Colonic mucosa (tissue), 4 donors: ENCODE data around the gene TMEM200B. TPM values are rescaled to one million over a fixed set of nuclear protein-coding genes. Genes with fewer than 3 reads are reported as not detected.

Experiments used
- DNase-seq: peaks from one replicate; pipeline ENCODE4 v3.0.0-alpha.2; 2020
- H3K27ac ChIP-seq: fragments of 200-600 bp; one replicate; pipeline ENCODE4 v1.8.0; 2021
- H3K27me3 ChIP-seq: fragments of 200-600 bp; one replicate; pipeline ENCODE4 v1.8.0; 2021
- H3K36me3 ChIP-seq: fragments of 200-600 bp; one replicate; pipeline ENCODE4 v1.8.0; 2021
- H3K4me1 ChIP-seq: fragments of 200-600 bp; one replicate; pipeline ENCODE4 v1.8.0; 2021; ENCODE audit warnings: mild to moderate bottlenecking
- H3K4me3 ChIP-seq: fragments of 200-600 bp; one replicate; pipeline ENCODE4 v1.8.0; 2021
- H3K9ac ChIP-seq, 2 donors: one replicate each; pipeline ENCODE4 v1.7.0; 2013; ENCODE audit warnings: control low read depth in 2 of 2, low read depth in 2 of 2, low read length in 2 of 2
- H3K9me3 ChIP-seq: fragments of 200-600 bp; one replicate; pipeline ENCODE4 v1.8.0; 2021
- intact Hi-C: fragments of 100-400 bp; cut with DNase I; formaldehyde crosslinking; loops from one replicate; pipeline ENCODE4 v1.14.1; 2022
- total RNA-seq, 2 donors: library from RNA; stranded (reverse); fragmentation: NEBNext Ultra II Directional in 1 of 2; extraction: Animal tissue kit (Norgen Biotek cat#: 25700) in 1 of 2; gene quantifications; one replicate each; pipeline ENCODE4 v1.2.1, GENCODE V29; 2021
- TF ChIP-seq, protein P1 (sequence below): fragments of 200-600 bp; IDR thresholded peaks from one replicate; pipeline ENCODE4 v1.8.0; 2022; ENCODE audit warnings: antibody characterized with exemption, mild to moderate bottlenecking
- donor health status: healthy.
- donor health status: DM: no; HTN: no; CAD: no.
- donor health status: DM: no; HTN: no; CAD: no.

Gene TMEM200B
- total RNA-seq, 2 donors from 2014 or later: 1.5 to 3.3 TPM

DNA sequence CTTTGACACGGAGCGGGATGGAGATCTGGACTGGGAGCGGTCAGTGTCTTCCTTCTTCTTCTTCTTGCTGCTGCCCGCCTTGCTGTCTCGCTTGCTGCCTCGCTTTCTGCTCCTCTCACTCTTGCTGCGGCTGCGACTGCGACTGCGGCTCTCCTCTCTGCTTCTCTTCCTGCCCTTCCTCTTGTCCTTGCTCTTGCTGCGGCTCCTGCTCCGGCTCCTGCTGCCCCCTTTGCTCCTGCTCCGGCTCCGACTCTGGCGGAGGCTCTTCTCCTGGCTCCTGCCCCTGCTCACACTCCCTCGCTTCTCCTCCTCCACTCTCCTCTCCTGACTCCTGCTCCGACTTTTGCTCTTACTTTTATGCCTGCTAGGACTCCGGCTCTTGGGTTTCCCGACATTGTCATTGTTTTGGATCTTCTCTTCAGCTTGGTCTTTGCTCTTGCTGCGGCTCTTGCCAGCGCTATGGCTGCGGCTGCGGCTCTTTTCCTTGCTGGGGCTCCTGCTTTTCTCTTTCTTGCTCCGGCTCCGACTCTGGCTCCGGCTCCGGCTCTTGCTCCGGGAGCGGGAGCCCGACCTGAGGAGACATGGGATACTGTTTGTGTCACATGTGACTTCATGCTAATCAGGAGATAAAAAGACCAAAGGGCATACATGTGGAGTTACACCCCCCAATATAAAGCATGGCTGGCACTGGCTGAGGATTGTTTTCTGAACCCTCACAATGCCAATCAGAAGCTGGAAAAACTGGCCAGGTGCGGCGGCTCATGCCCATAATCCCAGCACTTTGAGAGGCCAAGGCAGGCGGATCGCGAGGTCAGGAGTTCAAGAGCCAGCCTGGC is 25.2 kb upstream of the TMEM200B start:
- no peak overlapping the region for H3K4me3 ChIP-seq
- TF ChIP-seq, protein P1, sequence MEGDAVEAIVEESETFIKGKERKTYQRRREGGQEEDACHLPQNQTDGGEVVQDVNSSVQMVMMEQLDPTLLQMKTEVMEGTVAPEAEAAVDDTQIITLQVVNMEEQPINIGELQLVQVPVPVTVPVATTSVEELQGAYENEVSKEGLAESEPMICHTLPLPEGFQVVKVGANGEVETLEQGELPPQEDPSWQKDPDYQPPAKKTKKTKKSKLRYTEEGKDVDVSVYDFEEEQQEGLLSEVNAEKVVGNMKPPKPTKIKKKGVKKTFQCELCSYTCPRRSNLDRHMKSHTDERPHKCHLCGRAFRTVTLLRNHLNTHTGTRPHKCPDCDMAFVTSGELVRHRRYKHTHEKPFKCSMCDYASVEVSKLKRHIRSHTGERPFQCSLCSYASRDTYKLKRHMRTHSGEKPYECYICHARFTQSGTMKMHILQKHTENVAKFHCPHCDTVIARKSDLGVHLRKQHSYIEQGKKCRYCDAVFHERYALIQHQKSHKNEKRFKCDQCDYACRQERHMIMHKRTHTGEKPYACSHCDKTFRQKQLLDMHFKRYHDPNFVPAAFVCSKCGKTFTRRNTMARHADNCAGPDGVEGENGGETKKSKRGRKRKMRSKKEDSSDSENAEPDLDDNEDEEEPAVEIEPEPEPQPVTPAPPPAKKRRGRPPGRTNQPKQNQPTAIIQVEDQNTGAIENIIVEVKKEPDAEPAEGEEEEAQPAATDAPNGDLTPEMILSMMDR: no peak
- intact Hi-C loops: no loop called here
- H3K9me3 ChIP-seq: no peaks in the 10 kb centered on the region
- H3K27ac ChIP-seq: no peak overlapping the region
- H3K4me1 ChIP-seq: peaks cover 6% of the 10 kb centered on the region
- H3K9ac ChIP-seq: no peak overlapping the region
- no peaks in the 10 kb centered on the region for H3K27me3 ChIP-seq
- DNase-seq: no peak
- peaks cover 28% of the 10 kb centered on the region for H3K36me3 ChIP-seq

DNA sequence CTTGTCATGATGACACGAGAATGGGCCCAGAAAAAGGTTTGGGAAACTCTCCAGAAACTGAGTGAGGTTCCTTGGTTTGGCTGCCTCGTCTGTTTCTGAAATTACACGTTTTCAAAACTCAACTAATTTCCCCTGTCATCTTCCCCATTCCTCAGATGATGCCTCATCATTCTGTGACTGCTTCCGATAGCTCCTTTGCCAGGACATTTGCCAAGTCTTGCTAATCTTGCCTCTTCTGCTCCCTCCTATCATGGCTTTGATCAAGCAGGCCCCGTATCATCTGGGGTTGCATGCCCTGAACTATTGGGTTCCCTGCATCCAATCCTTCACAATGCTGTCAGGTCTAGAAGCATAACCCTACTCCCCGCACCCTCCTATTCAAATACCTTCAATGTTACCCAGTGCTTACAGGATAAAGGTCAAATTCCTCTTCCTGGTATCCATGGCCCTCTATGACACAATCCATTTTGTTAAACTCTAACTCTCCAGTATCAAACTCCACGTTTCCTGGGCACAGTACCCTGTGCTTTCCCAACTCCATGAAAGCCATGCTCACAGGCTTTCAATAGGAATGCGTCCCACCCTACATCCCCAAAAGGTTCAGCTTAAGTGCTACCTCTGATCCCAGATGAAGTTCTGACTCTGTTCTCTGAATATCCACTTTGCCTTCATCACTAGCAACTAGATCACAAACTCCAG is 22.2 kb upstream of the TMEM200B start:
- H3K9ac ChIP-seq: no peak overlapping the region
- intact Hi-C loops: no loop called here
- no peaks in the 10 kb centered on the region for H3K27me3 ChIP-seq
- peak overlapping the region; percentile 50 for H3K27ac ChIP-seq
- TF ChIP-seq, protein P1: no peak
- peak; percentile 33 for DNase-seq
- no peak overlapping the region for H3K4me3 ChIP-seq
- peaks cover 13% of the 10 kb centered on the region for H3K36me3 ChIP-seq
- no peaks in the 10 kb centered on the region for H3K9me3 ChIP-seq
- peaks cover 6% of the 10 kb centered on the region for H3K4me1 ChIP-seq

DNA sequence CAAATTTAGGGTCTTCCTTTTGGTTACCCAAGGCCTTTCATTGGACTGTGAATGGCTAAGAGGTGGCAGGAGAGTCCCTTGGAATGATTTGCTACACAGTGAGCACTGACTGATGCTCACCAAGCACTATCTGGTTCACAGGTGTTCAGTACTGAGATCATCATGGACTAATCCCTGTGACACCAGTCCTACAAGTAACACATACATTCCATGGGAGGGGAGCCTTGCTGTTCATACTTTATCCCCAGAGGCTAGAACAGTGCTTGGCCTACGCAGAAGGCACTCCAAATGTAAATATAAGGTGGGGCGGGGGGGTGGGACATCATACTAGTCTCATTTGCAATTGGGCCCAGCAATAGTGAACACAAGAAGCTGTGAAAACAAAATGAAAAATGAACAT is 20.5 kb upstream of the TMEM200B start:
- H3K27me3 ChIP-seq: no peaks in the 10 kb centered on the region
- H3K4me1 ChIP-seq: peaks cover 6% of the 10 kb centered on the region
- no peak overlapping the region for H3K9ac ChIP-seq
- H3K4me3 ChIP-seq: no peak overlapping the region
- DNase-seq: no peak
- H3K27ac ChIP-seq: no peak overlapping the region
- TF ChIP-seq, protein P1: no peak
- intact Hi-C loops: no loop called here
- peaks cover 9% of the 10 kb centered on the region for H3K36me3 ChIP-seq
- no peaks in the 10 kb centered on the region for H3K9me3 ChIP-seq

DNA sequence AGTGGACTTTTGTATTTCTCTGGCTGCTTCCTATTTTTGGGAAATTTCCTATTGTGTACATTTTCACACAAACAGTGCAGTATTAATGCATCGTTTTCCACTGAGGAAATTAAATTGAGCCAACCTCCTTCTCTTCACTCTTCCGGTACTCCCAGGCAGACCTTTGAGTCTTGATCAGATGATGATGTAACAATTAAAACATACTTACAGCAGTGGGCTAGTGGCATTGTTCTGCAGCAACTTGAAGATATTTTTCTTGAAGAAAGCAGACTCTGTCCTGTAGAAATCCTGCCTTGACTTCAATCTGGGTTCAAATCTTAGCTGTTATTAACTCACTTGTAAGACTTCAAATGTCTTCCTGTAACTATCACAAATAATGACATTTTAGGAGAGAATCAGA is 19.0 kb upstream of the TMEM200B start:
- Histone ChIP-seq H3K9ac (no peak overlapping the region), H3K27me3 (no peaks in the 10 kb centered on the region), H3K4me3 (no peak overlapping the region), H3K9me3 (no peaks in the 10 kb centered on the region), H3K27ac (no peak overlapping the region), H3K4me1 (peaks cover 6% of the 10 kb centered on the region), H3K36me3 (no peaks in the 10 kb centered on the region)
- intact Hi-C loops: no loop called here
- TF ChIP-seq, protein P1: no peak
- no peak for DNase-seq

DNA sequence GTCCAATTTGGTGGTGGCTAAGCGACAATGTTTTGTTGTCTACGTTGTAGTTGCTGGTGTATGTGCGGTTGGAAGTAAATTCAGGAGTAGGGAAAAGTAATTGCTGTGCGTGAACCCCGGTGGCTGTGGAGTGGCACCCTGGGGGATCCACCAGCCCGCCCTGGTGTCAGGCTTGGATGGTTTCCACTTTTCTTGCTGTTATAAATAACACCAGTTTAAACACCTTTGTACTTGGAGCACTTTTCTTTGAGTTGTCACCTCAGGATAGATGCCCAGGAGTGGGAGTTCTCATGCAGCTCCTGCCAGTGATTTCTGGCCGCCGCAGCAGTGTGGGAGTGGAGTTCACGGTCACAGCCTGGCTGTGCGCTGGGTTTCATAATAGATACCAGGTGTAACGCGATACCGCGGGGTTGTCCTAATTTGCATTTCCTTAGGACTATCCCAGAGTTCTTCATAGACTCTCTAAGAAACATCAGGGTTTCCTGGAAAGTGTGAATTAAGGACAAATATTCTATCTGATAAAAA is 12.8 kb upstream of the TMEM200B start:
- Histone ChIP-seq H3K9me3 (no peaks in the 10 kb centered on the region), H3K27me3 (no peaks in the 10 kb centered on the region), H3K27ac (no peak overlapping the region), H3K36me3 (no peaks in the 10 kb centered on the region), H3K9ac (no peak overlapping the region), H3K4me3 (no peak overlapping the region), H3K4me1 (no peaks in the 10 kb centered on the region)
- DNase-seq: no peak
- intact Hi-C loops: no loop called here
- TF ChIP-seq, protein P1: no peak
